CD14-positive monocyte (primary cell): ENCODE measurements around the gene MPHOSPH10. TPM values are rescaled to one million over a fixed set of nuclear protein-coding genes. Genes with fewer than 3 reads are reported as not detected.

Source experiments
- DNase-seq, 3 donors: peaks; one replicate each; pipeline ENCODE4 v3.0.0-alpha.2; 2011 to 2022
- H2AFZ ChIP-seq: 2 replicates; pipeline ENCODE4 v1.6.0; 2012; ENCODE audit warnings: mild to moderate bottlenecking, low read depth, low read length, inconsistent platforms; ENCODE audit not compliant: insufficient read depth, poor library complexity, severe bottlenecking
- H3K27ac ChIP-seq, 2 donors: 1 replicate in 1 of 2; 2 replicates in 1 of 2; pipeline ENCODE4 v1.5.1; 2012 to 2013; ENCODE audit warnings: low read length in 2 of 2, control low read depth in 1 of 2, inconsistent platforms in 1 of 2, low read depth in 1 of 2, mild to moderate bottlenecking in 1 of 2
- H3K27me3 ChIP-seq, 2 donors: one replicate each; pipeline versions ENCODE4 v1.6.0 to v1.6.1; 2011 to 2013; ENCODE audit warnings: low read length in 2 of 2; ENCODE audit not compliant: control insufficient read depth in 2 of 2, insufficient read depth in 2 of 2
- H3K36me3 ChIP-seq, 2 donors: replicated peaks in 1 of 2; 1 replicate in 1 of 2; 2 replicates in 1 of 2; pipeline versions ENCODE4 v1.5.1 to v1.6.1; 2012 to 2013; ENCODE audit warnings: low read length in 2 of 2, control low read depth in 1 of 2, inconsistent platforms in 1 of 2, mild to moderate bottlenecking in 1 of 2; ENCODE audit not compliant: insufficient read depth in 2 of 2, control insufficient read depth in 1 of 2
- H3K4me1 ChIP-seq, 2 donors: 1 replicate in 1 of 2; 2 replicates in 1 of 2; pipeline versions ENCODE4 v1.5.1 to v1.6.1; 2012 to 2013; ENCODE audit warnings: low read length in 2 of 2, control low read depth in 1 of 2, inconsistent platforms in 1 of 2, mild to moderate bottlenecking in 1 of 2, moderate library complexity in 1 of 2; ENCODE audit not compliant: insufficient read depth in 2 of 2, control insufficient read depth in 1 of 2
- H3K4me2 ChIP-seq: replicated peaks from 2 replicates; pipeline ENCODE3; 2012; ENCODE audit warnings: low read length, moderate library complexity, mild to moderate bottlenecking; ENCODE audit not compliant: poor library complexity, severe bottlenecking; ENCODE audit errors: extremely low read depth
- H3K4me3 ChIP-seq, 3 experiments: fragments of 200-600 bp in 1 of 3; sonication (generic) in 1 of 3; replicated peaks in 1 of 3; 1 replicate in 2 of 3; 2 replicates in 1 of 3; pipeline ENCODE4 v1.5.1; 2011 to 2013; ENCODE audit warnings: low read length in 3 of 3, mild to moderate bottlenecking in 3 of 3, control low read depth in 2 of 3, low read depth in 2 of 3, inconsistent platforms in 1 of 3, moderate library complexity in 1 of 3
- H3K79me2 ChIP-seq: 2 replicates; pipeline ENCODE4 v1.6.0; 2012; ENCODE audit warnings: mild to moderate bottlenecking, control low read depth, inconsistent platforms, low read length, moderate library complexity; ENCODE audit not compliant: insufficient read depth
- H3K9ac ChIP-seq: 2 replicates; pipeline ENCODE4 v1.6.0; 2017; ENCODE audit warnings: low read length, mild to moderate bottlenecking; ENCODE audit not compliant: insufficient read depth, poor library complexity, severe bottlenecking
- H3K9me3 ChIP-seq, 2 donors: replicated peaks in 1 of 2; 1 replicate in 1 of 2; 2 replicates in 1 of 2; pipeline versions ENCODE4 v1.5.1 to v1.6.1; 2012 to 2013; ENCODE audit warnings: low read length in 2 of 2, control low read depth in 1 of 2; ENCODE audit not compliant: control insufficient read depth in 1 of 2, insufficient read depth in 1 of 2
- H4K20me1 ChIP-seq: 2 replicates; pipeline ENCODE4 v1.6.0; 2012; ENCODE audit warnings: mild to moderate bottlenecking, low read length, control low read depth, moderate library complexity; ENCODE audit not compliant: insufficient read depth
- H3K27ac Mint-ChIP-seq, 7 donors: one replicate each; pipeline ENCODE4 v1.8.0; 2020; ENCODE audit warnings: mild to moderate bottlenecking in 7 of 7, mixed read lengths in 7 of 7, moderate library complexity in 6 of 7, inconsistent platforms in 2 of 7
- H3K27me3 Mint-ChIP-seq, 3 donors: one replicate each; pipeline ENCODE4 v1.8.0; 2021 to 2022; ENCODE audit warnings: low read depth in 3 of 3, mild to moderate bottlenecking in 3 of 3, mixed read lengths in 3 of 3, moderate library complexity in 3 of 3, inconsistent platforms in 1 of 3
- H3K36me3 Mint-ChIP-seq, 2 donors: one replicate each; pipeline ENCODE4 v1.8.0; 2020; ENCODE audit warnings: mixed read lengths in 2 of 2, inconsistent platforms in 1 of 2, mild to moderate bottlenecking in 1 of 2
- H3K4me1 Mint-ChIP-seq: one replicate; pipeline ENCODE4 v1.8.0; 2020; ENCODE audit warnings: mild to moderate bottlenecking, mixed read lengths
- H3K4me3 Mint-ChIP-seq, 2 donors: one replicate each; pipeline ENCODE4 v1.8.0; 2020; ENCODE audit warnings: mild to moderate bottlenecking in 2 of 2, mixed read lengths in 2 of 2, moderate library complexity in 1 of 2
- H3K9me3 Mint-ChIP-seq, 7 donors: one replicate each; pipeline ENCODE4 v1.8.0; 2020 to 2022; ENCODE audit warnings: mixed read lengths in 7 of 7, mild to moderate bottlenecking in 6 of 7, moderate library complexity in 6 of 7, inconsistent platforms in 2 of 7
- WGBS: methylation state at CpG from one replicate; pipeline ENCODE4 v1.1.5; 2013; ENCODE audit warnings: missing lambda C conversion rate; ENCODE audit not compliant: insufficient coverage; 5-methylcytosine and 5-hydroxymethylcytosine counted together
- intact Hi-C, 2 donors: fragments of 100-400 bp; cut with micrococcal nuclease; formaldehyde crosslinking; loops; one replicate each; pipeline versions ENCODE4 v1.15.0 to v1.15.1; 2023
- polyA plus RNA-seq, 3 donors: library from polyadenylated mRNA; depleted of rRNA in 1 of 3; unstranded in 2 of 3; stranded (reverse) in 1 of 3; fragments of 300-500 nt in 2 of 3; fragments of >200 nt in 1 of 3; fragmentation: Illumina TruSeq in 2 of 3; gene quantifications; 1 replicate in 2 of 3; 2 replicates in 1 of 3; pipeline ENCODE4 v1.2.3, GENCODE V29; 2012 to 2021
- TF ChIP-seq, protein P1 (sequence below): fragments of 200-600 bp; IDR thresholded peaks from one replicate; pipeline ENCODE4 v1.8.0; 2022; ENCODE audit warnings: antibody characterized with exemption, mild to moderate bottlenecking

MPHOSPH10 gene
- polyA plus RNA-seq, 3 donors: 4.8 to 9.9 (median 5.6) TPM

DNA sequence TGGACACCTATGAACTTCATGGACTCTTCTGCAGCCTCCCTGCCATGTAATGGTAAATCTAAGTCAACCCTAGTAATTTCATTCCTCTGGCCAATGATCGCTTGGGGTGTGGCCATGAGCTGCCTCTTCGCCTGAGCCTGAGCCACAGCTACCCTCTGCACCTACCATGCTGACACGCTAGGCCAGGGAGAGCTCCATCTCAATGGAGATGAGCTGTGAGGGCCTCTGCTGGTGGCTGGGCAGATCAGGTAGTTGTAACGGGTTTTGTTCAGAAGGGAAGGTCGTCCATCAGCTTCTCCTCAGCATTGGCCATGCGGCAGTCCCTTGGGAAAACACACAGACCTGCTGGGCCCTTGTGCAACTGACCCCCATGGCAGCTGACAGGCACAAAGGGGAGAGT, 24.4 kb downstream of the MPHOSPH10 start:
- Histone ChIP-seq H4K20me1 (no peaks in the 10 kb centered on the region), H3K9ac (no peak overlapping the region), H3K36me3 (peaks cover 8 to 10% of the 10 kb centered on the region in 2 donors), H3K79me2 (no peaks in the 10 kb centered on the region), H3K27ac (no peak overlapping the region), H3K4me3 (no peak overlapping the region), H3K27me3 (no peaks in the 10 kb centered on the region), H3K4me2 (no peak overlapping the region), H3K4me1 (peaks cover 4% of the 10 kb centered on the region in 2 donors), H3K9me3 (no peaks in the 10 kb centered on the region), H2AFZ (no peak overlapping the region)
- no peaks in the 10 kb centered on the region for H3K9me3 Mint-ChIP-seq
- H3K36me3 Mint-ChIP-seq: peaks cover 9 to 12% of the 10 kb centered on the region in 2 donors
- H3K4me3 Mint-ChIP-seq: no peak overlapping the region
- intact Hi-C loops: no loop called here
- H3K27me3 Mint-ChIP-seq: peaks cover 1 to 7% (median 2%) of the 10 kb centered on the region in 3 donors
- WGBS: 56% methylated on average over 4 of the region's 6 CpGs
- peaks cover 14% of the 10 kb centered on the region for H3K4me1 Mint-ChIP-seq
- TF ChIP-seq, protein P1, sequence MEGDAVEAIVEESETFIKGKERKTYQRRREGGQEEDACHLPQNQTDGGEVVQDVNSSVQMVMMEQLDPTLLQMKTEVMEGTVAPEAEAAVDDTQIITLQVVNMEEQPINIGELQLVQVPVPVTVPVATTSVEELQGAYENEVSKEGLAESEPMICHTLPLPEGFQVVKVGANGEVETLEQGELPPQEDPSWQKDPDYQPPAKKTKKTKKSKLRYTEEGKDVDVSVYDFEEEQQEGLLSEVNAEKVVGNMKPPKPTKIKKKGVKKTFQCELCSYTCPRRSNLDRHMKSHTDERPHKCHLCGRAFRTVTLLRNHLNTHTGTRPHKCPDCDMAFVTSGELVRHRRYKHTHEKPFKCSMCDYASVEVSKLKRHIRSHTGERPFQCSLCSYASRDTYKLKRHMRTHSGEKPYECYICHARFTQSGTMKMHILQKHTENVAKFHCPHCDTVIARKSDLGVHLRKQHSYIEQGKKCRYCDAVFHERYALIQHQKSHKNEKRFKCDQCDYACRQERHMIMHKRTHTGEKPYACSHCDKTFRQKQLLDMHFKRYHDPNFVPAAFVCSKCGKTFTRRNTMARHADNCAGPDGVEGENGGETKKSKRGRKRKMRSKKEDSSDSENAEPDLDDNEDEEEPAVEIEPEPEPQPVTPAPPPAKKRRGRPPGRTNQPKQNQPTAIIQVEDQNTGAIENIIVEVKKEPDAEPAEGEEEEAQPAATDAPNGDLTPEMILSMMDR: no peak
- DNase-seq: no peak
- no peak overlapping the region for H3K27ac Mint-ChIP-seq

DNA sequence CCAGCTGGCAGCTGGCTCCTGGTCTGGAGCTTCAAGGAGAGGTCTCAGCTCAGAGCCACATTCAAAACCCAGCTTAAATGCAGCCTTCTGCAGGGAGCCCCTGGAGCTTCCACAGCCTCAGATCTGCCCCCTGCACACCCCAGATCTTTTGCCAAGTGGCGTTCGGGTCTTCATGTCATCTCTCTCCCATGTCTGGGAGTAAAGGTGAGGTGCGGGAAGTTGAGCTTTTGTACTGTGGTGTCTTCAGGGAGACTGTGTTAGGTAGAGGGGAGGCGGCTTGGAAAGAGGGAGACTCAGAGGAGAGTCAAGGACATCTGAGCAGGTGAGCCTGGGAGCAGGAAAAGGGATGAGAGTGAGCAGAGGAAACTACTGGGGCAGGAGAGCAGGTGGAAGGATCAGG, 25.4 kb downstream of the MPHOSPH10 start:
- H3K36me3 Mint-ChIP-seq: peaks cover 1 to 4% of the 10 kb centered on the region in 2 donors
- Histone ChIP-seq H3K4me2 (no peak overlapping the region), H3K9ac (no peak overlapping the region), H2AFZ (no peak overlapping the region), H3K79me2 (no peaks in the 10 kb centered on the region), H3K4me1 (peaks cover 4% of the 10 kb centered on the region in 2 donors), H3K4me3 (no peak overlapping the region), H4K20me1 (no peaks in the 10 kb centered on the region), H3K9me3 (no peaks in the 10 kb centered on the region), H3K36me3 (no peaks in the 10 kb centered on the region), H3K27ac (no peak overlapping the region), H3K27me3 (no peaks in the 10 kb centered on the region)
- WGBS: 89% methylated on average over 3 of the region's 4 CpGs
- no peak overlapping the region for H3K4me3 Mint-ChIP-seq
- no peaks in the 10 kb centered on the region for H3K9me3 Mint-ChIP-seq
- no peak for DNase-seq
- peaks cover 17% of the 10 kb centered on the region for H3K4me1 Mint-ChIP-seq
- H3K27ac Mint-ChIP-seq: no peak overlapping the region
- TF ChIP-seq, protein P1: no peak
- peaks cover 1 to 7% (median 2%) of the 10 kb centered on the region in 3 donors for H3K27me3 Mint-ChIP-seq
- intact Hi-C loops: no loop called here
